Activated CD8-positive, alpha-beta T cell treated with anti-CD3 and anti-CD28 coated beads for 36 hours (primary cell): ENCODE measurements around the gene RAP1A. TPM values are rescaled to one million over a fixed set of nuclear protein-coding genes. Genes with fewer than 3 reads are reported as not detected.
"Not testable (repeated sequence)": the region's sequence is repeated elsewhere in the genome, so short reads cannot be mapped to it uniquely, and the experiment has no call there.

Experiments
- ATAC-seq: fragments of 200-7000 bp; cut with Tn5 transposase; one replicate; pipeline ENCODE4 v1.10.0; 2021; ENCODE audit warnings: mild to moderate bottlenecking, moderate library complexity
- CTCF ChIA-PET: fragments of 350-600 bp; sonication (Branson Sonifier 250); formaldehyde crosslinking; loops from one replicate; lab custom pipeline; 2021; ENCODE audit warnings: antibody characterized with exemption; lab: Charles Lee
- POLR2A ChIA-PET: fragments of 350-600 bp; sonication (Branson Sonifier 250); formaldehyde crosslinking; loops from one replicate; lab custom pipeline; 2021; ENCODE audit warnings: antibody characterized with exemption; lab: Charles Lee
- DNase-seq: peaks from one replicate; pipeline ENCODE4 v3.0.0-alpha.2; 2020
- H3K27ac Mint-ChIP-seq: one replicate; pipeline ENCODE4 v1.8.0; 2021; ENCODE audit warnings: mild to moderate bottlenecking, mixed read lengths
- H3K27me3 Mint-ChIP-seq: one replicate; pipeline ENCODE4 v1.8.0; 2021; ENCODE audit warnings: mixed read lengths
- H3K36me3 Mint-ChIP-seq: one replicate; pipeline ENCODE4 v1.8.0; 2021; ENCODE audit warnings: low read depth, mixed read lengths
- H3K4me1 Mint-ChIP-seq: one replicate; pipeline ENCODE4 v1.8.0; 2021; ENCODE audit warnings: low read depth, mixed read lengths
- H3K4me3 Mint-ChIP-seq: one replicate; pipeline ENCODE4 v1.8.0; 2021; ENCODE audit warnings: mild to moderate bottlenecking, moderate library complexity, mixed read lengths
- H3K9me3 Mint-ChIP-seq: one replicate; pipeline ENCODE4 v1.8.0; 2021; ENCODE audit warnings: mixed read lengths
- CTCF ChIP-seq: fragments of 200-600 bp; IDR thresholded peaks from one replicate; pipeline ENCODE4 v1.8.0; 2022; ENCODE audit warnings: antibody characterized with exemption, mild to moderate bottlenecking
- intact Hi-C: fragments of 100-400 bp; cut with micrococcal nuclease; formaldehyde crosslinking; loops from one replicate; pipeline ENCODE4 v1.10.0; 2022
- total RNA-seq, 2 experiments: library from RNA; stranded (reverse); gene quantifications; one replicate each; pipeline ENCODE4 v1.2.3, GENCODE V29; 2021

RAP1A gene
- total RNA-seq, 2 experiments from 2014 or later = 197 to 198 TPM

DNA sequence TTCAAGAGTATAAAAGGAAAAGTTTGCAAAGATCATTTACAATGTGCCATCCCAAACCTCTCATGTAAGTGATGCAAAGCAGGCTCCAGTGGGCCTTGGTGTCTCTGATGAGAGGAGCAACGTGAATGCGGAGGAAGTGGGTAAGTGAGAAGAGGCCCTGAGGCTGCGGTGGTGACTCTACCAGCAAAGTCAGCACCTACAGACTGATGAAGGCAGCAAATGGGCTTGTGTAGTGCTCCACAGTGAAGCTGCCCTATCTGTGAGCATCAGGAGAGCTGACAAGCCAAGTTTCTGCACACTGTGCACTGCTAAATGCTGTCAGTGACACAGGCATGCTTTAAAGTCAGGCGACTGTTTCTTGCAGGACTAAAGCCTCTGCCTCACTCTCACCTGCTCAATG is 15.6 kb upstream of the RAP1A start:
- Mint-ChIP-seq H3K9me3 (no peaks in the 10 kb centered on the region), H3K4me1 (peaks cover 73% of the 10 kb centered on the region), H3K4me3 (peak overlapping the region; percentile 36), H3K36me3 (peaks cover 10% of the 10 kb centered on the region), H3K27ac (peak overlapping the region; percentile 90), H3K27me3 (no peaks in the 10 kb centered on the region)
- intact Hi-C loops = loop anchor here (2.0 to 5.0 kb wide), 2 partner anchors 15 to 387 kb away; partner anchors contain the start of gene RAP1A
- DNase-seq (peak; percentile 93), ATAC-seq (peak; percentile 85)
- CTCF ChIA-PET = interaction anchor here (0.7 to 7.4 kb wide), 13 partner anchors 9 to 403 kb away, joined by 3 to 77 read pairs (median 6); partner anchors contain the start of genes DENND2D and RAP1A
- POLR2A ChIA-PET = interaction anchor here (0.7 to 9.9 kb wide), 12 partner anchors 8 to 131 kb away, joined by 3 to 176 read pairs (median 5); partner anchors contain the start of gene RAP1A
- TF ChIP-seq CTCF = no peak

DNA sequence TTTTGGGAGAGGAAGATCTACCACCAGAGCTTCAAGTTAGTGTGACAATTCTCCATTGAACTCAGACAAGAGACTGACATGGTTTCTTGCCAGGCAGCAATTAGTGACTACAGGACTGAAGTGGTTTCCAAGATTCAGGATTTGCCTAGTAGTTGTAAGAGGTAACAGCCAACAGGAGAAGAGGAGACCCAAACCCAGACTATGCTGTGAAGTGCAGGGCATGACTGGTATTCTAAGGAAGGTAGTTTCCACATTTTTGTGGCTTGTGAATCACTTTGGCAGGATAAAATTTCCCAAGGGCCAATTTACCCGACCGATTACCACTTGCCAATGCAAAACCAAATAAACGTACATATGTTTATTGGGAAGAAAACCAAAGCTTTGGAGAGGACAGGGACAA is 14.7 kb upstream of the RAP1A start:
- ATAC-seq (no peak), DNase-seq (no peak)
- no peak overlapping the region for H3K4me3 Mint-ChIP-seq
- CTCF ChIA-PET = interaction anchor here (1.2 to 7.4 kb wide), 7 partner anchors 8 to 96 kb away, joined by 3 to 77 read pairs (median 18); partner anchors contain the start of gene RAP1A
- POLR2A ChIA-PET = interaction anchor here (0.6 to 9.9 kb wide), 7 partner anchors 9 to 150 kb away, joined by 3 to 176 read pairs (median 5); partner anchors contain the start of gene RAP1A
- peak overlapping the region; percentile 90 for H3K27ac Mint-ChIP-seq
- H3K9me3 Mint-ChIP-seq = no peaks in the 10 kb centered on the region
- intact Hi-C loops = loop anchor here (2.0 to 5.0 kb wide), 2 partner anchors 14 to 388 kb away; partner anchors contain the start of gene RAP1A
- peaks cover 66% of the 10 kb centered on the region for H3K4me1 Mint-ChIP-seq
- H3K36me3 Mint-ChIP-seq = peaks cover 8% of the 10 kb centered on the region
- H3K27me3 Mint-ChIP-seq = no peaks in the 10 kb centered on the region
- no peak for TF ChIP-seq CTCF

GRCh38 chr1:111605576-111605975 is 14.0 kb upstream of the RAP1A start:
- ChIA-PET CTCF (interaction anchor here (1.2 to 1.7 kb wide), 4 partner anchors 10 to 97 kb away, joined by 3 to 9 read pairs (median 6); no protein-coding TSS in a partner anchor), POLR2A (interaction anchor here (0.6 to 9.9 kb wide), 5 partner anchors 8 to 149 kb away, joined by 3 to 176 read pairs (median 7); partner anchors contain the start of gene RAP1A)
- intact Hi-C loops = loop anchor here (2.0 kb wide), 1 partner anchor 13 kb away; the partner anchor contains the start of gene RAP1A
- Mint-ChIP-seq H3K9me3 (no peaks in the 10 kb centered on the region), H3K4me1 (peaks cover 62% of the 10 kb centered on the region), H3K36me3 (peaks cover 5% of the 10 kb centered on the region), H3K27ac (peak overlapping the region; percentile 75), H3K27me3 (no peaks in the 10 kb centered on the region), H3K4me3 (no peak overlapping the region)
- DNase-seq (no peak), ATAC-seq (no peak)
- TF ChIP-seq CTCF = no peak

DNA sequence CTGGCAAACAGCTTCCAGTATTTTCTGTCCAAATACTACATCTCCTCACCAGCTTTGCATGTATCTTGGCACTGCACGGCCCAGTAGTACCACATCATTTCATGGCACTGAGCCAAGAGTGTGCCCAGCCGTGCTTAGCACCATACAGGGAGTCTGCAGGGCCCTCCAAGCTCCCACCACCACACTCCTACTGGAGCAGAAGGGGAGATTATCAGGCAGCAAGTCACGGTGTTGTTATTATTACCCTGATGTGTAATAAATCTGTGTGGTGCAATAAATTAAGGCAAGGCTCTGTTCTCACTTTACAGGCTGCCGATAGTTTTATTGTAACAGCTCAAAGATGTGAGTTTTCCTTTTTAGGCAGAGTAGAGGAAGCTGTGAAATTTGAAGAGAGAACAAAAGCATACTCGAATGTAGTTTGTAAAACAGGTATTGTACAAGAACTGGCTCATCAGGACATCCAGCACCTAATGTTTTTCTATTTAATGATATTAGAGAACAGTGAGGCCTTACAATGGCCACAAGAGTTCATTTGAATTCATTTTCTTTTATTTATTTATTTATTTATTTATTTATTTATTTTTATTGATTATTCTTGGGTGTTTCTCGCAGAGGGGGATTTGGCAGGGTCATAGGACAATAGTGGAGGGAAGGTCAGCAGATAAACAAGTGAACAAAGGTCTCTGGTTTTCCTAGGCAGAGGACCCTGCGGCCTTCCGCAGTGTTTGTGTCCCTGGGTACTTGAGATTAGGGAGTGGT is 13.0 kb upstream of the RAP1A start:
- not testable (repeated sequence) for DNase-seq
- peaks cover 53% of the 10 kb centered on the region for H3K4me1 Mint-ChIP-seq
- POLR2A ChIA-PET = interaction anchor here (7.3 to 9.9 kb wide), 2 partner anchors 13 to 14 kb away, joined by 93 to 176 read pairs; partner anchors contain the start of gene RAP1A

DNA sequence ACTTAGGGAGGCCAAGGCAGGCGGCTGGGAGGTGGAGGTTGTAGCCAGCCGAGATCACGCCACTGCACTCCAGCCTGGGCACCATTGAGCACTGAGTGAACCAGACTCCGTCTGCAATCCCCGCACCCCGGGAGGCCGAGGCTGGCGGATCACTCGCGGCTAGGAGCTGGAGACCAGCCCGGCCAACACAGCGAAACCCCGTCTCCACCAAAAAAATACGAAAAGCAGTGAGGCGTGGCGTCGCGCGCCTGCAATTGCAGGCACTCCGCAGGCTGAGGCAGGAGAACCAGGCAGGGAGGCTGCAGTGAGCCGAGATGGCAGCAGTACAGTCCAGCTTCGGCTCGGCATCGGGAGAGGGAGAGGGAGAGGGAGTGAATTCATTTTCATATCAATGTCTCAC is 11.1 kb upstream of the RAP1A start:
- H3K36me3 Mint-ChIP-seq, H3K9me3 Mint-ChIP-seq, CTCF ChIA-PET, ATAC-seq, H3K27ac Mint-ChIP-seq, DNase-seq, H3K27me3 Mint-ChIP-seq, intact Hi-C loops, H3K4me3 Mint-ChIP-seq: not testable (repeated sequence)
- POLR2A ChIA-PET = interaction anchor here (1.0 kb wide), 1 partner anchor 9 kb away, joined by 3 read pairs; no protein-coding TSS in a partner anchor
- peaks cover 34% of the 10 kb centered on the region for H3K4me1 Mint-ChIP-seq

More for the DNA sequence above, 13.0 kb upstream of the RAP1A start:
- H3K36me3 Mint-ChIP-seq, intact Hi-C loops, H3K4me3 Mint-ChIP-seq, H3K27me3 Mint-ChIP-seq, ATAC-seq, H3K9me3 Mint-ChIP-seq: not testable (repeated sequence)
- CTCF ChIA-PET = interaction anchor here (0.9 to 1.7 kb wide), 5 partner anchors 9 to 148 kb away, joined by 3 to 9 read pairs (median 3); no protein-coding TSS in a partner anchor
- peak overlapping the region; percentile 45 for H3K27ac Mint-ChIP-seq
